Astrocyte (in vitro differentiated cells and primary cell): Measurements from ENCODE around the gene PCDH12. TPM values are rescaled to one million over a fixed set of nuclear protein-coding genes. Genes with fewer than 3 reads are reported as not detected.

Source experiments
- DNase-seq: peaks from one replicate; pipeline ENCODE4 v3.0.0-alpha.2; 2010; ENCODE audit warnings: low read depth
- FAIRE-seq: peaks from 2 replicates; lab custom pipeline; 2011; peaks lifted over from hg19 to GRCh38; lab: Jason Lieb, UNC
- H2AFZ ChIP-seq: 2 replicates; pipeline ENCODE4 v1.6.0; 2012; ENCODE audit warnings: low read depth, low read length, inconsistent platforms
- H3K27ac ChIP-seq: 2 replicates; pipeline ENCODE4 v1.5.1; 2011; ENCODE audit warnings: low read depth, low read length, inconsistent platforms
- H3K27me3 ChIP-seq: 2 replicates; pipeline ENCODE4 v1.6.0; 2011; ENCODE audit warnings: low read length, inconsistent platforms; ENCODE audit not compliant: insufficient read depth
- H3K36me3 ChIP-seq: 2 replicates; pipeline ENCODE4 v1.5.1; 2011; ENCODE audit warnings: low read length, inconsistent platforms; ENCODE audit not compliant: insufficient read depth
- H3K4me1 ChIP-seq: 2 replicates; pipeline ENCODE4 v1.5.1; 2011; ENCODE audit warnings: low read length, inconsistent platforms; ENCODE audit not compliant: insufficient read depth
- H3K4me2 ChIP-seq: 2 replicates; pipeline ENCODE4 v1.6.0; 2012; ENCODE audit warnings: low read length, inconsistent platforms
- H3K4me3 ChIP-seq: 2 replicates; pipeline ENCODE4 v1.5.1; 2011; ENCODE audit warnings: low read depth, mild to moderate bottlenecking, low read length, inconsistent platforms; ENCODE audit not compliant: insufficient read depth
- H3K79me2 ChIP-seq: 2 replicates; pipeline ENCODE4 v1.6.0; 2012; ENCODE audit warnings: mild to moderate bottlenecking, low read length, inconsistent platforms; ENCODE audit not compliant: insufficient read depth
- H3K9ac ChIP-seq: 2 replicates; pipeline ENCODE4 v1.6.0; 2012; ENCODE audit warnings: mild to moderate bottlenecking, low read length, inconsistent platforms
- H3K9me3 ChIP-seq: 2 replicates; pipeline ENCODE4 v1.5.1; 2012; ENCODE audit warnings: low read depth, mild to moderate bottlenecking, low read length, inconsistent platforms; ENCODE audit not compliant: insufficient read depth
- H4K20me1 ChIP-seq: 2 replicates; pipeline ENCODE4 v1.6.0; 2012; ENCODE audit warnings: low read length, inconsistent platforms; ENCODE audit not compliant: insufficient read depth
- H3K27ac Mint-ChIP-seq: one replicate; pipeline ENCODE4 v1.8.0; 2021; ENCODE audit warnings: mild to moderate bottlenecking, mixed read lengths; ENCODE audit not compliant: unreplicated experiment
- H3K27me3 Mint-ChIP-seq: one replicate; pipeline ENCODE4 v1.8.0; 2021; ENCODE audit warnings: low read depth, mixed read lengths; ENCODE audit not compliant: unreplicated experiment
- H3K36me3 Mint-ChIP-seq: one replicate; pipeline ENCODE4 v1.8.0; 2021; ENCODE audit warnings: low read depth, mixed read lengths; ENCODE audit not compliant: unreplicated experiment
- H3K4me1 Mint-ChIP-seq: one replicate; pipeline ENCODE4 v1.8.0; 2021; ENCODE audit warnings: low read depth, mixed read lengths; ENCODE audit not compliant: unreplicated experiment
- H3K4me3 Mint-ChIP-seq: one replicate; pipeline ENCODE4 v1.8.0; 2021; ENCODE audit warnings: mild to moderate bottlenecking, moderate library complexity, mixed read lengths; ENCODE audit not compliant: unreplicated experiment
- H3K9me3 Mint-ChIP-seq: one replicate; pipeline ENCODE4 v1.8.0; 2021; ENCODE audit warnings: mild to moderate bottlenecking, mixed read lengths; ENCODE audit not compliant: unreplicated experiment
- EZH2 ChIP-seq: IDR thresholded peaks from 2 replicates; pipeline ENCODE4 v1.6.1; 2012; ENCODE audit warnings: mild to moderate bottlenecking, low read length, inconsistent platforms; ENCODE audit not compliant: insufficient read depth
- total RNA-seq: library from RNA; stranded (reverse); gene quantifications from 2 replicates; pipeline ENCODE4 v1.2.1, GENCODE V29; 2021
- TF ChIP-seq, protein P1 (sequence below): IDR thresholded peaks from 2 replicates; pipeline ENCODE4 v1.5.1; 2011; ENCODE audit warnings: low read depth, mild to moderate bottlenecking, inconsistent platforms, low read length, moderate library complexity; ENCODE audit not compliant: insufficient read depth

The PCDH12 gene
- total RNA-seq, 1 donor from 2014 or later, result 0.02 TPM

DNA sequence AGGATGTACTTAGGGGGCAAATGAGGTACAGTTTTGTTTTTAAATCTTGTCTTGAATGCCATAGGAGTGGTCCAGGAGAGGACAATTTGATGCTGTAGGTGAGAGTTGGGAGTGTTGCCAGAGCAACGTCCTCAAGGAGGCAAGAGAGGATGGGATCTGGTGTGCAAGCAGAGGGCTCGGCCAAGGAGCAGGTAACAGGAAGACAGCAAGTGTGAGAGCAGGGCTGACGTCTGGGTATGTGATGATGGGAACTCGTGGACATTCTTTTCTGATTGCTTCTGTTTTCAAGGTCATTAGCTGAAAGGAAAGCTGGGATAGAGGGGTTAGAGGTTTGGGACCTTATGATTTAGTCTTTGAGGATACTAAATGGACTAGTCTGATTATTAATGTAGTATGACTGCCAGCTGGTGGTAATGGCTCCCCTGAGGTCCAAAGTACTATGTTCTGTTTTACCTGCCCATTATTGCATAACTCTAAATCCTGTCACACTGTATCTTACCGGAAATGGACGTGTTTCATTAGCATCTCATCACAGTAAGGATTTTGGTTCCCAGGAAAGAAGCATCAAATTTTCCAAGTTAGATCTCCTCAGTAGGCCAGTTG lies 39.5 kb upstream of the PCDH12 start:
- Histone ChIP-seq H3K27ac (no peak overlapping the region), H3K79me2 (no peaks in the 10 kb centered on the region), H3K4me1 (no peaks in the 10 kb centered on the region), H3K9ac (no peak overlapping the region), H3K4me2 (no peak overlapping the region), H3K4me3 (no peak overlapping the region), H3K9me3 (no peaks in the 10 kb centered on the region), H3K36me3 (peaks cover 25% of the 10 kb centered on the region), H2AFZ (no peak overlapping the region), H4K20me1 (peaks cover 15% of the 10 kb centered on the region), H3K27me3 (no peaks in the 10 kb centered on the region)
- Mint-ChIP-seq H3K36me3 (peaks cover 25% of the 10 kb centered on the region), H3K9me3 (no peaks in the 10 kb centered on the region), H3K4me3 (no peak overlapping the region), H3K27ac (no peak overlapping the region), H3K27me3 (no peaks in the 10 kb centered on the region), H3K4me1 (peaks cover under 1% of the 10 kb centered on the region)
- no peak for TF ChIP-seq EZH2
- TF ChIP-seq, protein P1, sequence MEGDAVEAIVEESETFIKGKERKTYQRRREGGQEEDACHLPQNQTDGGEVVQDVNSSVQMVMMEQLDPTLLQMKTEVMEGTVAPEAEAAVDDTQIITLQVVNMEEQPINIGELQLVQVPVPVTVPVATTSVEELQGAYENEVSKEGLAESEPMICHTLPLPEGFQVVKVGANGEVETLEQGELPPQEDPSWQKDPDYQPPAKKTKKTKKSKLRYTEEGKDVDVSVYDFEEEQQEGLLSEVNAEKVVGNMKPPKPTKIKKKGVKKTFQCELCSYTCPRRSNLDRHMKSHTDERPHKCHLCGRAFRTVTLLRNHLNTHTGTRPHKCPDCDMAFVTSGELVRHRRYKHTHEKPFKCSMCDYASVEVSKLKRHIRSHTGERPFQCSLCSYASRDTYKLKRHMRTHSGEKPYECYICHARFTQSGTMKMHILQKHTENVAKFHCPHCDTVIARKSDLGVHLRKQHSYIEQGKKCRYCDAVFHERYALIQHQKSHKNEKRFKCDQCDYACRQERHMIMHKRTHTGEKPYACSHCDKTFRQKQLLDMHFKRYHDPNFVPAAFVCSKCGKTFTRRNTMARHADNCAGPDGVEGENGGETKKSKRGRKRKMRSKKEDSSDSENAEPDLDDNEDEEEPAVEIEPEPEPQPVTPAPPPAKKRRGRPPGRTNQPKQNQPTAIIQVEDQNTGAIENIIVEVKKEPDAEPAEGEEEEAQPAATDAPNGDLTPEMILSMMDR, result no peak
- DNase-seq (no peak), FAIRE-seq (no peak)

DNA sequence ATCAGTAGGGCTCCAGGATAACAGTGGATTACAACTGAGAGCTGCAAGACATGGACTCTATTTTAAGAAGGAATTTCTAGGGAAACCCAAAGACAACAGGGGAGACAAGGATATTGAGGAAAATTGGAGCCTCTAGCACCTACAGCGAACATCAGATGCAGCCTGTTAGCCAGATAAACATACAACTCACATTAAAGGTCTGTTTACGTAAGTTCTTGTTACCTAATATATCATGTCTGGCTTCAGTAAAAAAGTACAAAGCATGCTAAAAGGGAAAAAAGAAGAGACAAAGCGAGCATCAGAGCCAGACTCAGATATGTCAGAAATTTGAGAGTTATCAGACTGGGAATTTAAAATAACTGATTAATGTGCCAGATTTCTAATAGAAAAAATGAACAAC lies 37.7 kb upstream of the PCDH12 start:
- Histone ChIP-seq H3K4me1 (no peaks in the 10 kb centered on the region), H3K4me2 (no peak overlapping the region), H3K4me3 (no peak overlapping the region), H3K27ac (no peak overlapping the region), H3K27me3 (no peaks in the 10 kb centered on the region), H3K36me3 (peaks cover 16% of the 10 kb centered on the region), H3K9ac (no peak overlapping the region), H3K9me3 (no peaks in the 10 kb centered on the region), H4K20me1 (peaks cover 21% of the 10 kb centered on the region), H2AFZ (no peak overlapping the region), H3K79me2 (no peaks in the 10 kb centered on the region)
- Mint-ChIP-seq H3K4me1 (peaks cover 6% of the 10 kb centered on the region), H3K27ac (no peak overlapping the region), H3K9me3 (no peaks in the 10 kb centered on the region), H3K36me3 (peaks cover 23% of the 10 kb centered on the region), H3K4me3 (no peak overlapping the region), H3K27me3 (no peaks in the 10 kb centered on the region)
- TF ChIP-seq EZH2, result no peak
- TF ChIP-seq, protein P1, result no peak
- no peak for FAIRE-seq
- no peak for DNase-seq

DNA sequence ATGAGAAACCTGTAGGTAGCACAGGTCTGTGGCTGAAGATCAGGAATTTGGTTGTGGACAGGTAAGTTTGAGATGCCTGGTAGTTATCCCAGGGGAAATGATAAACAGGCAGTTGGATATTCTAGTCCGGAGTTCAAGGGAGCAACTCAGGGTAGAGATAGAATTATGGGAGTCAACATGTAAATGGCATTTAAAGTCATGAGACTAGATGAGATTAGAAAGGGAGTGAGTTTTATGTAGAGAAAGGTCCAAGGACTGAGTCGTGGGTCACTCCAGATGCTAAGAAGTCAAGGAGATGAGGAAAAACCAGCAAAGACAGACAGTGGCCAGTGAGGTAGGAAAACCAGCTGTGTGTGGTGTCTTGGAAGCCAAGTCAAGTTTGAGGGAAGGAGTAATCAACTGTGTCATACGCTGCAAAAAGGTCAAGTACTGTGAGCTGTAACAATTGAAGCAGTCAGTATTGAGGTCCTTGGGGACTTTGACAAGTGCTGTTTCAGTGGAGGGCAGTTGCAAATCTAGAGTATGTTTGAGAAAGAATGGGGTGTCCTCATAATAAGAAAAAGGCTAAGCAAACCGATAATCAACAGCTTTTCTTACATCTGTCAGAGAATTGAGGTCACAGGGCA lies 36.6 kb upstream of the PCDH12 start:
- peaks cover 6% of the 10 kb centered on the region for H3K4me1 Mint-ChIP-seq
- no peaks in the 10 kb centered on the region for H3K27me3 Mint-ChIP-seq
- Histone ChIP-seq H3K4me2 (no peak overlapping the region), H3K9me3 (no peaks in the 10 kb centered on the region), H3K27me3 (no peaks in the 10 kb centered on the region), H3K4me3 (no peak overlapping the region), H3K36me3 (peaks cover 16% of the 10 kb centered on the region), H2AFZ (no peak overlapping the region), H3K9ac (no peak overlapping the region), H3K27ac (no peak overlapping the region), H3K79me2 (no peaks in the 10 kb centered on the region), H4K20me1 (peaks cover 21% of the 10 kb centered on the region), H3K4me1 (no peaks in the 10 kb centered on the region)
- H3K36me3 Mint-ChIP-seq, result peaks cover 22% of the 10 kb centered on the region
- FAIRE-seq (no peak), DNase-seq (no peak)
- TF ChIP-seq, protein P1, result no peak
- TF ChIP-seq EZH2, result no peak
- no peak overlapping the region for H3K4me3 Mint-ChIP-seq
- no peaks in the 10 kb centered on the region for H3K9me3 Mint-ChIP-seq
- no peak overlapping the region for H3K27ac Mint-ChIP-seq
